ENCODE results near the gene C14orf132.
"Not testable (repeated sequence)": the region's sequence is repeated elsewhere in the genome, so short reads cannot be mapped to it uniquely, and the experiment has no call there.

Gene C14orf132

DNA sequence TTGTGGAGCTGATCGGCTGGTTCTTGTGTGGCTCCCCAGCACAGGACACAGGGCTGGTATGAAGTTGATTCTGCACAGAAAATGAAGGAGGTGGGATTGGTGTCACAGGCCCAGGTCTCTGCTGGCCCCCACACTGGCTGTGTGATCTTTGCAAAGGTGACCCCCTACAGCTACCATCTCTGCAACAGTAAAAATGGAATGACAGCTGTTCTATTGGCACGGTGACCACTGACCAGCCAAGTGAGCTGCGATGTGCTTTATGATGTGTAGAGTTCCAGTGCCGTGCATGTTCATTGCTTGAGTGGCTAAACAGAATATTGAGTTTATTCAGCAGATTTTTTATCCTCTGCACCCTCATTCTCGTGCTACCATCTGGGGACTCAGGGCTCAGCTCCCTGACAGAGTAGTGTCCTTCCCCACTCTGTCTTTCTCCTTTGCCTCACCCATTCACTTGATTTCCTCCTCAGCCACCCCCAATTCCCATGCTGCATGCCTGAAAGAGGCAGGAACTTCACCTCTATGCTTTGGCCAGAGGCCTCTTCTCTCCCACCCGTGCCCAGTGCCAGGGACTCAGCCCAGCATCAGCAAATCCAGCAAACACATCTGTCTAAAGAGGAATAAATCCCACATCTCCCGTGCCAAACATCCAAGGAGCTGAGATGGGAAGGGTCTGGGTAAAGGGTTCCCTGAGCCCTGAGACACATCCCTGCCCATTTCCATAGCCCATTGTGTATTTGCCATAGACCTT, 21.2 kb downstream of the C14orf132 start:
- no peak for DNase-seq

DNA sequence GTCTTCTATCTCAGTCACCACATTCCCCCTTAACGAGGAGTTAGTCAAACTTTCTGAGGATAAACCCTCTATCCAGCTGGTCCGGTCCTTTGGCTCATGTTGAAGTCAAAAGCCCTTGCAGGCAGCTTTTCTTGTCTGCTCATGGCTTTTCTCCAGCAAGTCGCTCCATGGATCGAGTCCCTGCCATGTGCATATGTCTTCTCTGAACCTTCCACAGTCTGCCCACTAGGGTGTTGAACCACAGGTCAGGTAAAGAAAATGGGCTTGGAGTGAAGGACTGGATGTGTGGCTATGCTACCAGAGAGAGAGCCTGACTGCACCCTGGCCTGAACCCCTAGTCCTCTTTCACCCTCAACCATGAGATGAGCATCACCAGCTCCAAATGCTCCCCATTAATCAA, 22.8 kb downstream of the C14orf132 start:
- no peak for DNase-seq

DNA sequence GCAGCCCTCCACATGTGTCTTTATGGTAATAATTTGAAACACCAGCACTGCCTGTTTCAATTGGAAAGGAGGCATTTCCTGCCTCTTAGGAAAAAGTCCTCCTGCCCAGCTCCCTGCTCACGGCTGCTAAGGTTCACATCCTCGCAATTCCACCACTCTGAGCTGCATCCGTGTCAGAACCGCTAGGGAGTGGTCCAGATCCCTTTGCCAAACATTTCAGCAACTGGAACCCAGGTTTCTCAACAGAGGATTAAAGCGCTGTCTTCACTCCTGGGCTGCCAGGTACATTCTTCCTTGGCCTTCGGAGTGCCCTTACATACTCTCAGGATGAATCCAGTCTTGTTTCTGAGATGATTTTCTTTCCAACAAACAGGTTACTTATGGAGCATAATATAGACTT, 23.3 kb downstream of the C14orf132 start:
- DNase-seq = no peak

DNA sequence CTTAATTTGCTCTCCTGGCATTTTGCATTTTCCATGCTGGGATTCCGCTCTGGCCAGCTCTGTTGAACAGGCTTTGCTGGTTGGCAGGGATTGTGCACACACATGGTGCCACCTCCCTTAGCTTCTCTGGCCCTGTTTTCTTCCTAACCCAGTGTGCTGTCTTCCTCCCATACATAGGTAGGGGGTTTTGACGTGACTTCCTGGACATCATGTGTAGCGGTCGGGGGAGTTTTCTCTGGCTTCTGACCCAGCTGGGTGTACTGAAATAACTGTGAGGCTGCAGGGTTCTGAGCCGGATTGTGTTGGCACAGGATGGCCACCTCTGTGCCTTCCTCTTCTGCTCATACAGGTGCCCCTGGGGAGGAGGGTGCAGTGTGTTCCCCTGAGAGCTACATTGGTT, 25.7 kb downstream of the C14orf132 start:
- no peak for DNase-seq

DNA sequence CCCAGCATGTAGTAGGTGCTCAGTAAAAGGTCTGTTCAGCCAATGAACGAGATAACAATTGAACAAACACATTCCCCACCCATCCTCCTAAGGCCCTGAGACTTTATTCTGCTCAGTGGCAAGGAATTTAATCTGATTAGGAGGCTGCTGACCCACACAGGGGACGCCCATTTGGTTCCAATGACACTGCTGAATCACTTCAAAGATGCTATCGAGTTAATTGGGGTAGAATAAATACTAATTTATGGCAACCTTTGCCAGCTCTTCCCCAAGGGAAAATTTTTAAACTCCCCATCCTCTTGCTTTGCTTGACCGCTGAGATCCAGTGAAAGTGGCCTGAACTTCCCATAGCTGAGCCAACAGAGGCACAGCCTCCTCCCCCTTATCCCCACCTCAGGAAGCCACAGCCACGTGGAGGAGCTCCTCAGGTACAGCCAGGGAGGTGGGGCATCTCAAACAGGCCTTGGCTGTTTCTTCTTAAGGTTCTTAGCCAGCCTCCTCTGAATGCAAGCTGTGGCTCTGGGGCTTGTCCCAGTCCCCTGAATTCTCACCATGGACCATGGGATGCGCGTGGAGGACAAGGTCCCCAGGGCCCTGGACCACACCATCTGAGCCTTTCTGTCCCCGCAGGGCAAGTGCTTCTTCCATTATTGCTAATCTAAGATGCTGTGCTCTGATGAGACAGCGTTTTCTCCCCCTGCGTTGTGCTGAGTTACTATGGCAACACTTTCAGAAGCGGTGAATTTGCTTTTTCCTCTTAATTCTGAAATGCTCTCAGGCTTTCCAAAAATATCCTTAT, 26.7 kb downstream of the C14orf132 start:
- no peak for DNase-seq

DNA sequence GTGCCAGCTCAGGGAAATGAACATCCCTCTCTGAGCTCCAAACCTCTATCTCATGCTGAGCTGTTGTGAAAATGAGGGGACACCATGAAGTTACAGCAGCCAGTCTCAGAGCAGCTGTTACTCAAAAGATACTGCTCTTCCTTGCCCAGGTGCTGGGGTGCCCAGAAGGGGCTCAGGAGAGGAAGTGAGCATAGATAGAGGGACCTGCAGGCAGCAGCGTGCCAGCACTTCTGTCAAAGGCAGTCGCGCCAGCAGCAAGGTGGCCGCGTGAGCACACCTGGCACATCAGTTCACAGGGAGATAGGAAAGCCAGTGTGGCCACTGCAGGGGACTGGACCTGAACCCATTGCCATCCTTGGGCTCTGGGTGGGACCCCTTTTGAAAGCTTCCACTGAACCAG, 27.8 kb downstream of the C14orf132 start:
- no peak for DNase-seq

DNA sequence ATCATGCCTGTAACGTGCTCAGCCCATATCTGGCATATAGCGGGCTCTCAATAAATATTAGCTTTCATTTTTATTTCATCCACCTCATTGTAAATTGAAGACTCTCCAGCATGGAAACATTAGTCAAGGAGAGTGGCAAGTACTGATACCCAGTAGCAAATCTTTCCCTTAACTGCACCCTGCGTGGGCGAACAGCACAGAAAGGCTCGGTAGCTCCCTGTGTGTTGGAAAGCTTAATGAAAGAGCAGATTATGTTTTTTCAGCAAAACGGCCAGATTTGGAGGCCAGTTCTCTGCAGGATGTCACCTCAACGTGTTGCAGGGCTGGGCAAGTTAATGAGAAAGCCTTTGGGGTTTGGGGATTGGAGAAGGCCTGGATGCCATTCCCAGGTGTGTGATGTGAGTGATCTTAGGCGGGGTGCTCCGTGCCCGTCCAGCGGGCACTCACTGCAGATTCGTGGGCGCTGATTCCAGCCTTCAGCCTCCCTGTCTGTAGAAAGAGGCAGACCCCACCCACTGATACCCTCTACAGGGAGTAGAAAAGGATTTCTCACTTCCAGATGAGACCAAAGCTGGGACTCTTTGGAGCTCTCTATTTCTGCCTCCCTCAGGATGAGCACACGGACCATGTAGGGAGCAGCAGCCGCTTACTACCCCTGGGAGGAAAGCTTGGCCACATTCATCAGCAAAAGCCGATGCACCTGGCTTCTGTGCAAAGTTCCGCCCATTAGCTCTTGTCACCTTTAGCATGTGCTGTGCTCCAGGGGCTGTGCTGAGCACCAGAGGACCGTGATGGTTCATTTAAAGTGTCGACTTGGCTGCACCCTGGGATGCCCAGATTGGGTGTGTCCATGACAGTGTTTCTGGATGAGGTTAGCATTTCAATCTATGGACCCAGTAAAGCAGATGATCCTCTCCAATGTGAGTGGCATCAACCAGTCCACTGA, 29.1 kb downstream of the C14orf132 start:
- no peak for DNase-seq

DNA sequence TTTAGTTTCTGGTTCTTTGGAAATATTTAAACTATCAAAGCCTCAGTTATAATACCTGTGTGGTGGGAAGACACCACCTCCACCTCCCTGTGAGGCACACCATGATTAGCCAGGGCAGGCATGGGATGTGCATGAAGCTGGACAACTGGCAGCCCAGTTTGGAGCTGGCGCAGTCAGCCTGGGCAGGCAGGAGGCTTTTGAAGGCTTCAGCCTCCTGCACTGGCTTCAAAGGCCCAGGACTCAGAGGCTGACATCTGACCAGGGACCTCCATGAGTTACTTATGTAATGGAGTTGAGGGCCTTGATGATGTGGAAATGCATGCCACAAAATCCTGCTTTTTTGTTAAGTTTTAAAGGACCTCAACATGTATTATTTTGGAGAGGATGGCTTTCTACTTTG, 30.3 kb downstream of the C14orf132 start:
- no peak for DNase-seq

DNA sequence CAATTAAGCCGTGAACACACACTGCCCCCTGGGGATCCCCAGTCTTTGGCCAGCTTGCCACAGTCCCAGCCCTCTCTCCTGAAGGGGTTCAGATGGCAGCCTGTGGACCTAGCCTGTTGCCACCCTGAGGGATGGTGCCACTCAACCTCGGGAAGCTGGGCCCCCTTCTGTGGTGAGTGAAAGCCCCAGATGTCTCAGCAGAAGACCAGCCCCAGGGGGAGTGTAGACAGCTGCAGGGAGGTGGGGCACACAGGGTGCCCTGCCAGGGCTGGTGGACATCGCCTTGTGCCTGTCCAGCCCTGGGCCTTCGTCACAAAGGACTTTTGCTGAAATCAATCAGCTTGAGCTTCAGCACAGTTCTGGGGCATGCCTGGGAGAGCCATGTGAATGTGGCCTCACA, 32.4 kb downstream of the C14orf132 start:
- DNase-seq = no peak

DNA sequence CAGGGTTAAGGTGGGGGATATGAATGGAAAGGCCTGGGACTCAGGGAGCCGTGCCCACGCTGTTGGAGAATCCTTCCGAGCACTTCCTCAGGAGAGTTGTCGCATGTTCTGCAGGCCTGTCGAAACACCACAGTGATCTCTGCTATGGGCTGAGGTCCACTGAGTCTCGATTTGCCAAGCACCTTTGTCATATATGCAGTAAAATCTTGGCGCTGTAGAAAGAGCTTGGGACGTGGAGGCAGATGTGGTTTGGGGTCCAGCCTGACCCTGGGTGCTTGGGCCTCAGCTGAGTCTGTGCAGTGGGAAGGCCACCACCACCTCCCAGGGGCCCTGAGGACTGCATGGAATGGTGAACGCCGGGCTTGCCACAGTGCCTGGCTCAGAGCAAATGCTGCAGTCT, 32.9 kb downstream of the C14orf132 start:
- DNase-seq = no peak

DNA sequence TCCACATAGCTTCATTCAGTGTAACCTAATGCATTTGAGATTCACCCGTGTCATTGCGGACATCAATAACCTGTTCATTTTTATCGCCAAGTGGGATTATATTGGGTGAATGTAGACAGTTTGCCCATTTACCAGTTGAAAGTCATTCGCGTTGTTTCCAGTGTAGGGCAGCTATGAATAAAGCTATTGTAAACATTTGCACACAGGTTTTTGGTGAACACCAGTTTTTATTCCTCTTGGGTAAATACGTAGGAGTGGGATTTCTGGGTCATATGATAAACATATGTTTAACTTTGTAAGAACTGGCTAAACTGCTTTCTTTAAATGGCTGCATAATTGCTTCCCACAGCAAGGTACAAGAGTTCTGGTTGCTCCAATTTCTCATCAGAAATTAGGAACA, 33.6 kb downstream of the C14orf132 start:
- DNase-seq = no peak

DNA sequence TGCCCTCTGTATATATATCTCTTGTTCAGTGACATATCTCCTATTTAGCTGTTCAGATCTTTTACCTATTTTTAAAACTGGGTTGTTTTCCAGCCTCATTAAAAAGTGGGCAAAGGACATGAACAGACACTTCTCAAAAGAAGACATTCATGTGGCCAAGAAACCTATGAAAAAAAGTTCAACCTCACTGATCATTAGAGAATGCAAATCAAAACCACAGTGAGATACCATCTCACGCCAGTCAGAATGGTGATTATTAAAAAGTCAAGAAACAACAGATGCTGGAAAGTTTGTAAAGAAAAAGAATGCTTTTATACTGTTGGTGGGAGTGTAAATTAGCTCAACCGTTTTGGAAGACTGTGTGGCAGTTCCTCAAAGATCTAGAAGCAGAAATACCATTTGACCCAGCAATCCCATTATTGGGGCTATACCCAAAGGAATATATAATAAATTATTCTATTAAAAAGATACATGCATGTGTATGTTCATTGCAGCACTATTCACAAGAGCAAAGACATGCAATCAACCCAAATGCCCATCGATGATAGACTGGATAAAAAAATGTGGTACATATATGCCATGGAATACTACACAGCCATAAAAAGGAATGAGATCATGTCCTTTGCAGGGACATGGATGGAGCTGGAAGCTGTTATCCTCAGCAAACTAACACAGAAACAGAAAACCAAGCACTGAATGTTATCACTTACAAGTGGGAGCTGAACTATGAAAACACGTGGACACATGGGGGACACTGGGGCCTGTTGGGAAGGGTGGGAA, 34.3 kb downstream of the C14orf132 start:
- DNase-seq = not testable (repeated sequence)

DNA sequence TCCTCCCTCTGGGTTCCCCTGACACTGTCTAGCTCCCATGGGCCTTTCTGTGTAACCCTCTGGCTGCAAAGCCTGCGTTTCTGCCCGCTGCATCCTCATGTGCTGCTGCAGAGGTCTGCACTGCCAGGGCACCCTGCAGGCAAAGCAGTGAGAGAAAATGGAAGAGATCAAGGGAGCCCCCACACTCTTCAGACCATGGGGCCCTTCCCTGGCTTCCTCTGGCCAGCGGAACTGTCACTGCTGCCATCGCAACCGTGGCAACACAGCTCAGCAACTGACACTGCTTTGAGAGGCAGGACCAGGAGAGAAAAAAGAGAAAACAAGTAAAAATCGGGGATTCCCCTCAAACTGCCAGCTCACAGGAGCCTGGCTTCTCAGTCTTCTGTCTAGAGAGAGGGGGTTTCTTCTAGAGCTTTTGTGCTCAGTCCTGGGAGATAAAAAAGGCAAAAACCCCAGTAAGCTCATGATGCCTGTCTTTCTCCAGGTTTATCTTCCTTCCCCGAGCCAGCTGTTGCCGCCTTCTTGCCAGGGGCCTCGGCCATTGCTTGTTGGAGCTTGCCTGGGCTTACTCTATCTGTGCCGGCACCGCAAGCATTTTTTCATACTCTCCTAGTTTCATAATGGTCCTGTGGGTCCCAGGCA, 38.9 kb downstream of the C14orf132 start:
- no peak for DNase-seq

DNA sequence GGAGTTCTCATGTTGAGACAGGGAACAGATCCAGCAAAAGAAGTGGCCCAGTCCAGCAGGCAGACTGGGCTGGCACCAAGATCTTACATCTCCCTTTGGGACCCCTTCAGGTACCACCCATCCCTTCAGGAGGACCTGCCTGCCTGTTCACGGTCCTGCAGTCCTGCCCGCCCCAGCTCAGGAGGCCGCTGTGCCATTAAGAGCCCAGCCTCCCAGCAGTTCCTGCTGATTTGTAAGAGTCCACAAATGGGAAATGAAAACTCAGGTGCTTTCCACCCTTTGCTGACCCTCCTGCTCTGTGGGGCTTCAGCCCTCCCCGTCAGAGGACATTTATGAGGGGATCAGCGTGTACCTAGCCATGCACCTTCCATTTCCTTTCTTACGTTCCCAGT, 39.5 kb downstream of the C14orf132 start:
- no peak for DNase-seq

DNA sequence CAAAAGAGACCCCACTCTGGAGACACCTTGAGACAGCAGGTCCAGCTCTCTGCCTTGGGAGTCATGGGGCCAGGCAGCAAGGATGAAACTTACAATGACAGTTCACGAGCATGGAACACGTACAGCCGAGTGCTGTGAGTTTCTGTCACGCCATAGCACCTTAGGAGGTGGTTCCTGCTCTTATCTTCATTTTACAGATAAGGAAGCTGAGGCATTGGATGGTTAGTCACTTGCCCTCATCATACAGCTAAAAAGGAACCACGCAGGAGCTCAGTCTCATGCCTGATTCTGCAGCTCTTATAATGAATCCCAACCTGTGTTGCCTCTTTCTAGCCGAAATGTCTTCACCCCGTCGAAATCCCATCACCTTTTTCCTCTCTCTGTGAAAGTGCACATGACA, 39.9 kb downstream of the C14orf132 start:
- no peak for DNase-seq

DNA sequence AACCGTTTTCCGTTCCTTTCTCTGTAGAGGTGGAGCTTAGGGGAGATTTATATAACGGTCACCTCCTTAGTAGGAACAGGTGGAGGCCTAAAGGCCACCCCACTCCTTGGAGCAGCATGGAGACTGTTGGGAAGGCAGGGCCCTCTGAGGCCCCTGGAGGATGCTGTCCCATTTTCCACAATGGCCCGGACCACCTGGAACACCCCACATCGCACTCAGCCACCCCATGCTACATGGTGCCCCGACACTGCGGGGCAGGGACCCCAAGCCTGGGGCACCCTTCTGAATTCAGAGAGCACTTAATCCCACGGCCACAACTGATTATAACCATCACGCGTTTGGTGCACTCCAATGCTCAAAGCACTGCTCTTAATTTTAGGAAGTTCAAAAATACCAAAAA, 41.4 kb downstream of the C14orf132 start:
- DNase-seq = no peak

DNA sequence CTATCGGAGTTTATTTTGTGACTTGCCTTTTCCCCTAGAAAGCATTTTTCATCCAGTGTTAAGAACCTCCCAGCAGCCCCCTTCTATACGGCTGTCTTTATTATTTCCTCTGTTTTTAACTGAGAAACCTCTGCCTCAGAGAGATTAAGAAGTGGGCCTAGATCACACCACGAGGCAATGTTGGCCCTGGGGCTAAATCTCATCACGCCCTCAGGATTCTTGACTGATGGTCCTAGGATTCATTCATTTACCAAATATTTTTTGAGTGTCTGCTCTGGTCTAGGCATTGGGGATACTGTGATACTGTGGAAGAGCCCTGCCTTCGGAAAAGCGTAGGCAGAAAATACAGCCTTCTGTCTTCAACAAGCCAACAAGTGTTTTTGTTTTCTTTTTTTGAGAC, 42.1 kb downstream of the C14orf132 start:
- DNase-seq = no peak

DNA sequence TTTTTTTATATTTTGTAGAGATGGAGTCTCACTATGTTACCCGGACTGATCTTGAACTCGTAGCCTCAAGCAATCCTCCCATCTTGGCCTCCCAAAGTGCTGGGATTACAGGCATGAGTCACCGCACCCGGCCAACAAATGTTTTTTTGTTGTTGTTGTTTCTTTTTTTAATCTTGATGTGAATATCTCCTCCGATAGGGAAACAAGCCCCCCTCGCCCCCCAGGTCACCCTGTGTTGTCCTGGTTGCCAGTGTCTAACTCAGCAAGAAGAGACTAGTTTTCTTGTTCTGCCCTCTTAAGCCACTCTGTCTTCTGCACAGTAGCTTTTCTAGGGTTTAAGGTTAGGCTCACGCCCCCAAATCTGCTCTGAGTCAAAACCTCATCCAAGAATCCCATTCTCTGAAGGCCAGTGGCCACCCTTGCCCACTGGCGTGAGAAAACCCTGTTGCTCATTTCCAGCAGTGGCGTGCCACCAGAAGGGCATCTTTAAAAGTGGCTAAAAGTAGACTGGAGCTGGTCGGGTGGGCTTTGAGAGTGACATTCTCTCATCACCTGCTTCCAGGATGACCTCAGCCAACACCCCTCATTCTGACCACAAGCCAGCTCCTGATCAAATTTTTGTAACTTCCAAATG, 42.7 kb downstream of the C14orf132 start:
- DNase-seq = no peak

DNA sequence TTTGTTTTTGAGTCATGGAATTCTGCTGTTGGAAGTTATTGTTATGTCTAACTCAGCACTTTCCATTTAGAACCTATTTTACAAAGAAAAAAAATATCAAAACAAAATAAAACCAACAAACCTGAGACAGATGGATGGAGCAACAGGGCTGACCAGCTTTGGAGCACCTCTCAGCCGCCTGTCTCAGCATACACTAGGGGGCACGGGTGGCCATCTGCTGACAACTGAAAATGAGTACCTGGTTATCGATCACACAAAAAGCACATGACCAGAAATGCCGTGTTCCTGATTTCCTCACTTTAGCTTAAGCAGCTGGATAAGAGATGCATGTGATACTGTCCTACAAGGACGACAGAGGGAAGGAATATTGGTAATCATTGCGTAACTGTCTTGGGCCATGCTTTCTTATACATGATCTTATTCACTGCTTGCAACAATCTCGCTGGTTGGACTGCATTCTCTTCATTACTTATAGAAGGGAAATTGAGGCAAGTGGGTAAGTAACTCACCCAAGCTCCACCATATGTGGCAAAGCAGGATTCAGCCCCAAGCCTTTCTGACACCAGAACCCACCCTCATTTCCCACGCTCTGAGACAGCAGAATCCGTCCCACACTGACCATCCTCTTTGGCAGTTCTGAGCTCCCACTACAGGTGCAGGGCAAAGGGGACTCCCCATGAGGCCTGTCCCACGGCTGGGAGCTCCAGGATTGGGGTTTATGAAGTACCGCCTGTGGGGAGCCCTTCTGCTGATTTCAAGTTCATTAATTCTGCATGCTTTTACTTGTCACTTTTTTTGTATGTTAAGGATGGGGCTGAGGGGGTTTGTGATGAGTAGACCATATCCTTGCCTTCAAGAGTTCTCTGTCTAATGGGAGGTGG, 43.5 kb downstream of the C14orf132 start:
- DNase-seq = no peak

DNA sequence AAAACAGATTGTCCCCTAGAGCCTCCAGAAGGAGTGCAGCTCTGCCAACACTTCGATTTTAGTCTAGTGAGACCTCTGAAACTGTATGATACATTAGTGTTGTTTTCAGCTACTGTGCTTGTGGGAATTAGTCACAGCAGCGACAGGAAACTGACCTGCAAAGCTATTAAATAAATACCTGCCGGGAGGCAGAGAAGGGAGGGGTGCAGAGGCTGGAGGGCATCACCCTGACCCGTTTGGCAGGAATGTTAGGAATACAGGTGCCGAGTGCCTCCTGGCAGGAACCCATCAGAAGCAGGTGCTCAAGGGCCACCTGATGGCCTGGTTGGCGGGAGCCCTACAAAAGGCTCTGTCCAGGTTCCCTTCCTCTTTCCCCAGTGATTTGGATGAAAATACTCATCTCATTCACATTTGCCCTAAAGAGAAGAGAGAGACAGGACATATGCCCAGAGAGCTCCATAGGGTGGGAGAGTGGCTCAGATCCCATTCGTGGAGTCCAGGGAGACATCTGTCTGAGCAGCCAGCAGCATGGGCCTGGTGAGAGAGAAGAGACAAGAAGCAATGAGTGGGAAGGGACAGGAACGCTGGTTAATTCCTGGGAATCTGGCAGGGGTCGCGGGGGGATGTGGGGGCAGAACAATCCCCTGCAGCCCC, 44.6 kb downstream of the C14orf132 start:
- no peak for DNase-seq

Measured in NCI-H187 (cell line).